ENCODE results near the gene NLGN3.

The NLGN3 gene

GRCh38 chrX:71214152-71214551, 69.5 kb downstream of the NLGN3 start:
- DNase-seq (ENCODE audit: low read depth, low spot score), result no peak

- no peak for DNase-seq (ENCODE audit: low read depth, low spot score)
These were observed 70.1 kb downstream of the NLGN3 start for GRCh38 chrX:71214604-71215337.

- DNase-seq (ENCODE audit: low read depth, low spot score), result no peak
These were observed 70.8 kb downstream of the NLGN3 start for GRCh38 chrX:71215338-71215912.

GRCh38 chrX:71216485-71216884, 71.8 kb downstream of the NLGN3 start:
- no peak for DNase-seq (ENCODE audit: low read depth, low spot score)

- no peak for DNase-seq (ENCODE audit: low read depth, low spot score)
These were observed 72.7 kb downstream of the NLGN3 start for GRCh38 chrX:71217298-71217697.

Measured in ELF-1 (cell line).